ENCODE data around the gene CTTN. TPM values are rescaled to one million over a fixed set of nuclear protein-coding genes. Genes with fewer than 3 reads are reported as not detected.

Gene CTTN
- total RNA-seq, 8 experiments from 2014 or later: 49.9 to 376 (median 120) TPM

DNA sequence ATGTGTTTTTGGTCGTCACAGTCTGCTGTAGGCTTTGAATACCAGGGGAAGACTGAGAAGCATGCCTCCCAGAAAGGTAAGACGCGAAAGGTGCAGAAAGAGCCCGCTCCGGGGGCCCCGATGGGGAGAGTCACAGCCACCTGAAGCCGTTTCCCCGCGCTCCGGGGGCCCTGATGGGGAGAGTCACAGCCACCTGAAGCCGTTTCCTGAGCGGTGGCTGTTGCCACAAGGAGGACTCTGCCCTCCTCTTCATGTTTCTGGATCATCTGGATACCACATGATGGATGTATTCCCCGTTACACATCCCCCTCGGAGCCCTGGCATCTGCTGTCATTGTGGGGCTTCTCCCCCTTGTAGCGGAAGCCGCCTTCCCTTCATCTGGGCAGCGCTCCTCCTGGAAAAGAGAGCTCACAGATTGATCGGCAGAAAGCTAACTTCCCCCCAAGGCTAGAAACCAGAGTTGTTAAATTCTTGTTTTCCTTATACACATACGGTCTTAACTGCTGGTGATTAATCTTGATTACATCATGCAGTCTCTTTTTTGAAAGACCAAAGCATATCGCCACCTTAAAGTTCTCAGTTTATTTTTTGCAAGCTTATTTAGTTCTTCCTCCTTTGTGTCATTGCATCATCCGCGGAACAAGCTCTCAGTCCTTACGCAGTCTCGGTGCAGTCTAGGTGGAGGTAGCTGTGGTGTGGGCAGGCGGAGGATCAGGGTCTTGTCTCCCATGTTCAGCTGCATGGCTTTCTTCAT lies 17.5 kb downstream of the CTTN start:
- Histone ChIP-seq H3K4me1 (replicated peaks in 1 of 2) (peaks cover 0 to 3% of the 10 kb centered on the region in 2 donors), H3K27ac (peak overlapping the region in 1 of 2 donors; percentile 49), H3K4me3 (no peak overlapping the region)
- peak in 6 of 8 experiments; percentile 29 to 67 (median 48) for ATAC-seq (replicated peaks in 6 of 8)
- in situ Hi-C loops (cut with MboI; ENCODE audit: low pct_unique_long_range_greater_than_20kb in 2 of 9, low sequenced_read_pairs in 9 of 9, unreplicated experiment in 9 of 9): no loop called here
- WGBS, 10 experiments: 65 to 100% (median 91%) methylated on average over 4 to 10 of the region's 25 CpGs; no CpG with 5 or more reads in 1 of the 10 experiments

DNA sequence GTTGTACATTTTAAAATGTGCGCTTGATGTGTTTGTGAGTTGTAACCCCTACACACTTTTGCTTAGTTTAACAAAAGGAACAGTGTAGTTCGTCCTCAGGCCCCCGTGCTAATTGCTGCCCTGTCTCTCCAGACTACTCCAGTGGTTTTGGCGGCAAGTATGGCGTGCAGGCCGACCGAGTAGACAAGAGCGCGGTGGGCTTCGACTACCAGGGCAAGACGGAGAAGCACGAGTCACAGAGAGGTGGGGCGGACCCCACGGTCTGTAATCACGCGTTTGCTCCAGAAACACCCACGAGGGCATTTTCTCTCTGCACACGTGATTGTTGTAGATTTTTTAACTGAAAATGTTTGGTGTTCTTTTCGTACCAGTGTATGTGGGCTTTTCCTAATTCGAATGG lies 18.6 kb downstream of the CTTN start:
- Histone ChIP-seq H3K27ac (no peak overlapping the region), H3K4me3 (no peak overlapping the region), H3K4me1 (replicated peaks in 1 of 2) (peaks cover 0 to 3% of the 10 kb centered on the region in 2 donors)
- in situ Hi-C loops (cut with MboI; ENCODE audit: low pct_unique_long_range_greater_than_20kb in 2 of 9, low sequenced_read_pairs in 9 of 9, unreplicated experiment in 9 of 9): no loop called here
- ATAC-seq (replicated peaks in 6 of 8): no peak
- WGBS, 10 experiments: 86 to 100% (median 98%) methylated on average over 1 to 14 of the region's 20 CpGs; no CpG with 5 or more reads in 1 of the 10 experiments

DNA sequence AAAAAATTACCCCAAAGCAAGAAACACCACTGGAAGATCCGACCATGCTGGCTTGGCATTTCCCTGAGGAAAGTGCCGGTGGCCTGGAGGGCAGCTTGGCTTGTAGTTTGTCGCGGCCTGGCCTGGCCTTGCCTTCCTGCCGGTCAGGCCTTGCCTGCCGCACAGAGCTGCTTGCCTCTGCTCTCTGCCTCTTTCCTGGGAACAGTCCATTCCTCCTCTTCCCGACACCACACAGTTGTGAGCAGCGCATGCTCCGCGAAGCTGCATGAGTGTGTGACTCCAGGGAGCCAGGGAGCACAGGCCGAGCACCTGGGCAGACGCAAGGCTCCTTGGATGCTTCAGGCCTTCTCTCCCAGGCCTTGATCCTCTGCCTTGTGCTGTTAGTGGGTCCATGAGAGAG lies 19.8 kb downstream of the CTTN start:
- WGBS, 10 experiments: 90 to 100% (median 95%) methylated on average over 1 to 12 of the region's 12 CpGs; no CpG with 5 or more reads in 2 of the 10 experiments
- in situ Hi-C loops (cut with MboI; ENCODE audit: low pct_unique_long_range_greater_than_20kb in 2 of 9, low sequenced_read_pairs in 9 of 9, unreplicated experiment in 9 of 9): no loop called here
- H3K27ac ChIP-seq: no peak overlapping the region
- peaks cover 0 to 3% of the 10 kb centered on the region in 2 donors for H3K4me1 ChIP-seq (replicated peaks in 1 of 2)
- no peak overlapping the region for H3K4me3 ChIP-seq
- no peak for ATAC-seq (replicated peaks in 6 of 8)

DNA sequence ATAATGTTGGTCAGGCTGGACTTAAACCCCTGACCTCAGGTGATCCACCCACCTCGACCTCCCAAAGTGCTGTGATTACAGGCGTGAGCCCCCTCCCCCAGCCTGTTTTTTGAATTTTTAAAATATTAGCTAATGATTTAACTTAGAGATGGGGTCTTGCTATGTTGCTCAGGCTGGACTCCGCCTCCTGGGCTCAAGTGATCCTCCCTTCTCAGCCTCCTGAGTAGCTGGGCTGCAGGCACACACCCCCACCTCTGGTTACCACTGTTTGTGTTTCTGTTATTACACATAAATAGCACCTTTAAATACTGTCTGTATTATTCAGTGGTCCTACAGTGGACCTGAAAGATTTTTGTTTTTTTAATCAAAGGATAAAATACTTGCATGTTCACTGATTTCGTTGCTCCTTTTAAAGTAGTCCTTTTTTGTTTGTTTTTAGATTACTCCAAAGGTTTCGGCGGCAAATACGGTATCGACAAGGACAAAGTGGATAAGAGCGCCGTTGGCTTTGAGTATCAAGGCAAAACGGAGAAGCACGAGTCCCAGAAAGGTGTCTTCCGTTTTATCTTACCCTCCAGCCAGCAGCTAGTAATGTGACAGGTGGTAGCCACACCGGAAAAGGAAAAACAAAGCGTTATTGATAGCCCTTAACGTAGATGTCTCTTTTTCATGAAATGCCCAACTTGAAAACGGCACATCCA lies 21.1 kb downstream of the CTTN start:
- in situ Hi-C loops (cut with MboI; ENCODE audit: low pct_unique_long_range_greater_than_20kb in 2 of 9, low sequenced_read_pairs in 9 of 9, unreplicated experiment in 9 of 9): no loop called here
- ATAC-seq (replicated peaks in 6 of 8): no peak
- H3K4me1 ChIP-seq (replicated peaks in 1 of 2): peaks cover 2 to 5% of the 10 kb centered on the region in 2 donors
- H3K27ac ChIP-seq: no peak overlapping the region
- WGBS, 10 experiments: 80 to 100% (median 94%) methylated on average over 1 to 15 of the region's 17 CpGs
- no peak overlapping the region for H3K4me3 ChIP-seq

DNA sequence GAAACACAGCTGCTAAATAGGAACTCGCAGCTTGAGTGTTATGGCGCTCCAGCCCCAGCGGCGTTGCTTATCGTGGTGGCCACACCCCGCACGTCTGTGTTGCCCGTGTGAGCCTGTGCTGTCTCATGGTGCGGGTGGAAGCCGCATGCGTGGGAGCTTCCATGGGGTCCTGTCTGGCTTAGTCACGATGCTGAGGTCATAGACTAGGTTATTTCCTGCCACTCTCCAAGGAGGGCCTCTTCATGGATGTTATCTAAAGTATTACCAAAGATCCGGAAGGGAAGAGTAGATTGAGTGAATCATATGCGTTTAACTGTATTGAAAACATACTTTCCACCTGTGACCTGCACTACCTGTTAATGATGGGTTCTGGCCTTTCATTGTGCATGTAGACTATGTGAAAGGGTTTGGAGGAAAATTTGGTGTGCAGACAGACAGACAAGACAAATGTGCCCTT lies 21.7 kb downstream of the CTTN start:
- ATAC-seq (replicated peaks in 6 of 8): no peak
- H3K4me1 ChIP-seq (replicated peaks in 1 of 2): peaks cover 5 to 7% of the 10 kb centered on the region in 2 donors
- in situ Hi-C loops (cut with MboI; ENCODE audit: low pct_unique_long_range_greater_than_20kb in 2 of 9, low sequenced_read_pairs in 9 of 9, unreplicated experiment in 9 of 9): no loop called here
- no peak overlapping the region for H3K4me3 ChIP-seq
- no peak overlapping the region for H3K27ac ChIP-seq
- WGBS, 10 experiments: 81 to 100% (median 97%) methylated on average over 1 to 6 of the region's 14 CpGs; no CpG with 5 or more reads in 4 of the 10 experiments

DNA sequence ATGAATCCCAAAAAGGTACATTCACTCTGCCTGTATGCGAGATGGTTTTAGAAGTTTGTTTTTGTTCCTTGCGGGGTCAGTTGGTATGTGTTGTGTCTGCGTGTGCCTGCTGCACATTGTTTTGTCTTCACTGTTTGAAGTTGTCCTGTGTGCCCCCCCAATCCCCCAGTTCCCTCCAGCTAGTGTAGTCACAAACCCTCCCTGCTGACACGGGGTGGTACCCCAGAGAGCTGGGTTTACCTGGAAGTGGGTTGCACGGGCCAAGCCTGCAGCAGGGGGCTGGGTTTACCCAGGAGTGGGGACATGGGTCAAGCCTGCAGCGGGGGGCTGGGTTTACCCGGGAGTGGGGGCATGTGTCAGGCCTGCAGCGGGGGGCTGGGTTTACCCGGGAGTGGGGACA lies 22.2 kb downstream of the CTTN start:
- in situ Hi-C loops (cut with MboI; ENCODE audit: low pct_unique_long_range_greater_than_20kb in 2 of 9, low sequenced_read_pairs in 9 of 9, unreplicated experiment in 9 of 9): no loop called here
- Histone ChIP-seq H3K4me3 (no peak overlapping the region), H3K27ac (no peak overlapping the region), H3K4me1 (replicated peaks in 1 of 2) (peaks cover 5 to 7% of the 10 kb centered on the region in 2 donors)
- no peak for ATAC-seq (replicated peaks in 6 of 8)
- 67 to 100% (median 85%) methylated on average over 1 to 4 of the region's 9 CpGs; no CpG with 5 or more reads in 7 of the 10 experiments for WGBS, 10 experiments

DNA sequence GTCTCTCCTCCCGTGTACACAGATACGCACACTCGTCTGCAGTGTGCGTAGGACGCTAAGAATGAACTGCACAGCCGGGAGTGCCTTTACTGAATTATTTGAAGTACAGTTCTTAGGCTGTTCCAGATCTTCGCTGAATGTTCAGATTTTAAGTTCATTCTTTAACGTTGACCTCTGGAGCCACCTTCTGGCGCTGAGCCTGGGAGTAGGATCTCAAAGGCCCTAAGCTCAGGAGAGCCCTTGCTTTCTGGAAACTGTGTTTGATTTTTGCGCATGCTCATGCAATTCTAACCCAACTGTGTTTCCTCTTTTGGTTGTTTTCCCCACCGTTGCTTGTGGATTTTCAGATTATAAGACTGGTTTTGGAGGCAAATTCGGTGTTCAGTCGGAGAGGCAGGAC lies 22.8 kb downstream of the CTTN start:
- no peak for ATAC-seq (replicated peaks in 6 of 8)
- Histone ChIP-seq H3K27ac (no peak overlapping the region), H3K4me3 (no peak overlapping the region), H3K4me1 (replicated peaks in 1 of 2) (peaks cover 4 to 5% of the 10 kb centered on the region in 2 donors)
- WGBS, 10 experiments: 50 to 95% (median 90%) methylated on average over 1 to 10 of the region's 13 CpGs; no CpG with 5 or more reads in 3 of the 10 experiments
- in situ Hi-C loops (cut with MboI; ENCODE audit: low pct_unique_long_range_greater_than_20kb in 2 of 9, low sequenced_read_pairs in 9 of 9, unreplicated experiment in 9 of 9): no loop called here

DNA sequence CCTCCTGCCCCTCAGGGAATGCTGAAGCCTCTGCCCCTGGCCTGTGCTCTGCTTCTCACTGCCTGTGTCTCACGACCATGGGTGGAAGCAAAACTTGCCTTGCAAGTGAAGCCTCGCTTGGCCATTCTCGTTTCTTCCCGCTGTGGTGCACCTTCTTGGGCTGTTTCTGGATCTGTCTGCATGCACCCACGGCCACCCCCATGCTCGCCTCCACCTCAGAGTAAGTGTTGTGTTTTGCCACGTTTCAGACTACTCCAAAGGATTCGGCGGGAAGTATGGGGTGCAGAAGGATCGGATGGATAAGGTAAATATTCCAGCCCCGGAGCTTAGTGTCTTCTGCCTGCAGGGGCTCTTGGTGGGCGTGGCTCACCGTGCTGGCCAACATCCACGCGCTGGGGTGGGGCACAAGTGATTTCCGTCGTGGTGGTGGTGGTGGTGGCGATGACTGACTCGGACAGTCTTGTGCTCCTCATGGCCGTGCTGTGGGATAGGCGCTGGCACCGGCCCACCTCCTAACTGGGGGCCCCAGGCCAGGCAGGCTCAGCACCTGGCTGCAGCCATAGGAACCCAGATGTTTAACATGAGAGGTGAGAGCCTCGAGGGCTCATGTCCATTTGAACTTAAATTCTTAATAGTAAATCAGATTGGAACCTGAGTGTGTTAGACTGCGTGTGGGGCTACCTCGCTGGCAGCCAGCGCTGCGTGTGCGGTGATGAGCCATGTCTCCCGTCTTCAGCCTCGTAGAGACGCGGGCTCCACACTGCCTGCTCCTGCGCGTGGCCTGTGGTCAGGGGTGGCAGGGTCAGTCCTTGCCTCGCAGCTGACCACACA lies 24.6 kb downstream of the CTTN start:
- H3K4me3 ChIP-seq: no peak overlapping the region
- in situ Hi-C loops (cut with MboI; ENCODE audit: low pct_unique_long_range_greater_than_20kb in 2 of 9, low sequenced_read_pairs in 9 of 9, unreplicated experiment in 9 of 9): no loop called here
- peaks cover 4 to 9% of the 10 kb centered on the region in 2 donors for H3K4me1 ChIP-seq (replicated peaks in 1 of 2)
- 0 to 100% (median 86%) methylated on average over 1 to 11 of the region's 35 CpGs; no CpG with 5 or more reads in 4 of the 10 experiments for WGBS, 10 experiments
- no peak overlapping the region for H3K27ac ChIP-seq
- no peak for ATAC-seq (replicated peaks in 6 of 8)

DNA sequence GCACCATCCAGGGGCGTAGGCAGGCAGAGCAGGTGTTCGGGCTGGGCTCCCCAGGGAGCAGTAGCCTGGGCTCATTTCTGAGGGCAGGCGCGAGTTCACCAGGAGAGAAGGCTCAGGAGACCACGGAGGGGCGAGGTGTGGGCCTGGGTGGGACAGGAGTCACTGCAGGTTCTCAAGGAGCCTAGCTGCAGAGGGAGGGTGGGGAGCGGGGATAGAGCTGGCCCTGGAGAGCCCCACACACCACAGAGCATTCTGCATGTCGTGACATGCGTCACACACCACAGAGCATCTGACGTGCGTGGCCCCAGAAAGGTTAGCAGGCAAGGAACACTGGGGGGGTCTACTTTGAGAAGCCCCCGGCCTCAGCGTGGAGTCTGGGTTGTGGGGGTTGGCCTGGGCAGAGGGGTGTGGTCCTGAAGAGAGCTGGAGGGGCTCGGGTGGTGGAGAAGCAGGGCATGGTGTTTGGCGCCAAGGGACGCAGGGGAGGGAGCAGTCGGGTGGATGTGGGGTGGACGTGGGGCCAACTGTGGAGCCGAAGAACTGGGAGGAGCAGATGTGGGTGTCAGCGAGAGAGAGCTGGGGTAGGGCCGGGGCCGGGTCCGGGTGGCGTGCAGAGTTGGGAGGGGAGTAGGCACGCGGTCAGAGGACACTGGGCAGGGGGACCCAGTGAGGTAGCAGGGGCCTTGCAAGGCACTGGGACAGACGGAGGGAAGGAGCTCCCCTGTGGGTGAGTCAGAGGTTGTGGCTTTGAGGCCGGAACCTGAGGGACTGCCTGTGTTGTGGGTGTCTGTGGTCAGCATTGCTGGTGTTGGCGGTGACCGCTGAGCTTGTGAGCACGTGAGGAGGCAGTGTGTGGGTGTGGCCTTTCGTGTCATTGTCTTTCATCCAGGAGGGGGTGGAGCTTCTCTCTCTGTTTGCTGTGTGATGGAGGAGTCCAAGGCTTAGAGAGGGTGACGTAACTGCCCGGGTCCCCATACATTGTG lies 25.5 kb downstream of the CTTN start:
- WGBS, 10 experiments: 72 to 100% (median 83%) methylated on average over 2 to 8 of the region's 34 CpGs; no CpG with 5 or more reads in 6 of the 10 experiments
- peak overlapping the region in 1 of 2 donors; percentile 33 for H3K27ac ChIP-seq
- in situ Hi-C loops (cut with MboI; ENCODE audit: low pct_unique_long_range_greater_than_20kb in 2 of 9, low sequenced_read_pairs in 9 of 9, unreplicated experiment in 9 of 9): no loop called here
- peaks cover 4 to 9% of the 10 kb centered on the region in 2 donors for H3K4me1 ChIP-seq (replicated peaks in 1 of 2)
- ATAC-seq (replicated peaks in 6 of 8): peak; percentile 37 to 93 (median 86)
- H3K4me3 ChIP-seq: no peak overlapping the region

DNA sequence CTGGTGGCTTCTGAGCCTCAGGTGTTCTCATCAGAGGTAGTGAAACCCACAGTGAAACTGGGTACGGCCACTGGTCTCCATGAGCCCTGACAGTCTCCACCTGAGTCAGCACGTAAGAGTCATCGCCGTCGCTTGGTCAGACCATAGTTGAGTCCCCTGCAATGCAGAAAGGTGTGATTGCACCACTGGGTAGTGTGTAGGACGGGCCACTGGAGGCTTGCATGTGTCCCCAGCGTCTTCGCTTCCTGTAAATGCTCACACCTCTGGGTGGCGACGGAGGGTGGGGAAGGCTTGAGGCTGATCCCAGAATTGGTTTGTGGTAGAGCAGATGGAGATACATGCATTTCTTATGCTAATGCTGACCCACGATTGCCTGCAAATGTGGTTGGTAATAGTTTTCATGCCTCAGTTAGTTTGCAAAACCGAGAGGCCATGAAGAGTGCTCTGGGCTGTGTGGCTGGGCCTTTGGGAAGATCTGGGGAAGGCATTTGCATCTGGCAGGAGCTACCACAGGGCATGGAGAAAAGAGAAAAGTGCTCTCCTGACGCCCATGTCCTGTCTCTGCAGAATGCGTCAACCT lies 26.5 kb downstream of the CTTN start:
- H3K4me1 ChIP-seq (replicated peaks in 1 of 2): peaks cover 4 to 9% of the 10 kb centered on the region in 2 donors
- in situ Hi-C loops (cut with MboI; ENCODE audit: low pct_unique_long_range_greater_than_20kb in 2 of 9, low sequenced_read_pairs in 9 of 9, unreplicated experiment in 9 of 9): no loop called here
- peak overlapping the region in 1 of 2 donors; percentile 33 for H3K27ac ChIP-seq
- WGBS, 10 experiments: 0 to 90% (median 0%) methylated on average over 1 to 4 of the region's 14 CpGs; no CpG with 5 or more reads in 3 of the 10 experiments
- ATAC-seq (replicated peaks in 6 of 8): peak; percentile 6 to 94 (median 32)
- no peak overlapping the region for H3K4me3 ChIP-seq

DNA sequence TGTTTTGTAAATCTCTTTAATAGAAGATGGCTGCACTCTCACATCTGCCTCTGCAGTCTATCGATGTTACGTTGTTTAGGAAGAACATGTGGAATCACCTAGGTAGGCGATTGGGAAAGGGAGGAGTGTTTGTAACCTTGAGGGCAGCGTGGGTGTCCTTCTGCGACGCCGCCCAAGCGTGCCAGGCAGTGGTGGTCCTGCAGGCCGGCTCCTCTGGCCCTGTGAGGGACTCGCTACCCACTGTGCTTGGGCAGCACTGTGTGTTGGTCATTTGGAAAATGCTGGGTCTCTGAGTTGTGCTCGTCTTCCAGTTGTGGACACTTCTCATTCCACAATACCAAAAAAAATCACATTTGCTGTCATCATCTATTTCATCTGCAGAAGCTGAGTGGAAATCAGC lies 29.1 kb downstream of the CTTN start:
- WGBS, 10 experiments: 45 to 100% (median 93%) methylated on average over 1 to 8 of the region's 11 CpGs; no CpG with 5 or more reads in 4 of the 10 experiments

More for the DNA sequence above, 29.1 kb downstream of the CTTN start:
- in situ Hi-C loops (cut with MboI; ENCODE audit: low pct_unique_long_range_greater_than_20kb in 2 of 9, low sequenced_read_pairs in 9 of 9, unreplicated experiment in 9 of 9): no loop called here
- peak overlapping the region in 1 of 2 donors; percentile 30 for H3K27ac ChIP-seq
- H3K4me3 ChIP-seq: no peak overlapping the region
- no peak for ATAC-seq (replicated peaks in 6 of 8)
- H3K4me1 ChIP-seq (replicated peaks in 1 of 2): peaks cover 4 to 9% of the 10 kb centered on the region in 2 donors
